GM19023 (cell line): ENCODE measurements around the gene GLG1.
"Not testable (repeated sequence)": the region's sequence is repeated elsewhere in the genome, so short reads cannot be mapped to it uniquely, and the experiment has no call there.

Experiments
- ATAC-seq: cut with Tn5 transposase; IDR thresholded peaks from one replicate; pipeline ENCODE4 v1.9.1; 2021; ENCODE audit warnings: mild to moderate bottlenecking, moderate library complexity; ENCODE audit not compliant: unreplicated experiment

Gene GLG1

DNA sequence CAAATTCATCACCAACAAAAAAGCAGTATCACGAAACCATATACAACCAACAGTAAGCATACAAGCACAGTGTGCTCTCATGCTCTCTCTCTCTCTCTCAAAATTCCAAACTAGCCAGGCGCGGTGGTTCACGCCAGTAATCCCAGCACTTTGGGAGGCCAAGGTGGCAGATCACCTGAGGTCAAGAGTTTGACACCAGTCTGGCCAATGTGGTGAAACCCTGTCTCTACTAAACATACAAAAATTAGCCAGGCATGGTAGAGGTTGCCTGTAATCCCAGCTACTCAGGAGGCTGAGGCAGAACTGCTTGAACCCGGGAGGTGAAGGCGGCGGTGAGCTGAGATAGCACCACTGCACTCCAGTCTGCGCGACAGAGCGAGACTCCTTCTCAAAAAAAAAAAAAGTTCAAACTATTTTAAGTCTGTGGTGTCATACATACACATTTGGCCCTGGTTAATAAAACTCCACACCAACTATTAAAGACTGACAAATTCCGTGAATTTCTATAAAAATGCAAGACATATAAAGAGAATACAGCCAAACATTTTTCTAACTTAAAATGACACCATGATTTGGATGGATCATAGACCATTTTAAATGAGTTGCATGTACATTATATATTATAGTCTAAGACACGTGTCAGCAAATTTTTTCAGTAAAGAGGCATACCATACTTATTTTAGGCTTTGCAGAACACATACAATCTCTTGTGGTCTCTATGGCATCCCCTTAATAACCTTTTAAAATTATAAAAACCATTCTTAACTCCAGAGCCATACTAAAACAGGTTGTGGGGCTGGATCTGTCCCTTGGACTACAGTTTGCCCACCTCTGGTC is 30.9 kb downstream of the GLG1 start:
- no peak for ATAC-seq

DNA sequence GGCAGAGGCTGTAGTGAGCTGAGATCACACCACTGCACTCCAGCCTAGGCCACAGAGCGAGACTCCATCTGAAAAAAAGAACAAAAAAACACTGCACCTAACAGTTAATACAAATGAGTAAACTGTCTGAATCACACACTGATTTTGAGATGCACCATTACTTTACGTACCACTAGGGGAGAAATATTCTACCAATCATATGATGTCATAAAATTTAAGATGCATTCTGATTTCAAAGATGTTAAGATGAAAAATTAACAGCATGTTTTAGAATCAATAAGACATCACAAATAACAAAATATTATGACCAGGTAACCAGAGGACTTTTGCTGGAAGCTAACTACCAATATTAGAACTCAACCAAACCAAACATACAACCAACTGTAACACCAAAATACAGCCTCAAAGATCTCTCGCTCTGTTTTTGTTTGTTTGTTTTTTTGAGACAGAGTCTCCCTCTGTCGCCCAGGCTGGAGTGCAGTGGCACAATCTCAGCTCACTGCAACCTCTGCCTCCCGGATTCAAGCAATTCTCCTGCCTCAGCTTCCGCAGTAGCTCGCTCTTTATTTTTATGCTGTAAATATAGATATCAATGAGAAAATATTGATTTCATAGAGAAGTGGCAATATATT is 31.6 kb downstream of the GLG1 start:
- no peak for ATAC-seq

DNA sequence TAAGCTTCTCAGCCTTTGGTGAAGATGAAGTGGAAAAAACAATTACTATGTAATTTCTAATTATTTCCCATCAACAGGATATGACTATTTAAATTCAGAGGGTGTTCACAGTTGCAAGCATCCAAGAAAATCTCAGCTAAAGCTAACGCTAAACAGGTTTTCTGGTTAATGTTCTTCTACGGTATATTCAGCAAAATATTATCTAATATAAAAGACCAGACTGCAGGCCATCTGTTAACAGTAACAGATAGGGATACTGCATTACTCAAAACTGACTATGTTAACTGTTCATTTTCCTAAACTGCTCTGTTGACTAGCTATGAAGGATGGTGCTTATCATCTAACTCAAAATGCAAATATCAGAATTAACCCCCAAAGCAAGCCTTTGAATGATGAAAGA is 32.8 kb downstream of the GLG1 start:
- no peak for ATAC-seq

DNA sequence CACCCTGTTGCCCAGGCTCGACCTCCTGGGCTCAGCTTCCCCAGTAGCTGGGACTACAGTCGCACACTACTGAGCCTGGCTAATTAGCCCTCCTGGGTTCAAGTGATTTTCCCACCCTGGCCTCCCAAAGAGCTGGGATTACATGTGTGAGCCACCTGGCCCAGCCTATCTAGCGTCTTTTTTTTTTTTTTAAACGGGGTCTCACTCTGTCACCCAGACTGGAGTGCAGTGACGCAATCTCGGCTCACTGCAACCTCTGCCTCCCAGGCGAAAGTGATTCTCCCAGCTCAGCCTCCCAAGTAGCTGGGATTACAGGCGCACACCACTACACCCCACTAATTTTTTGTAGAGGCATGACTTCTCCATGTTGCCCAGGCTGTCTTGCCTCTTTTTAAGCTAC is 33.3 kb downstream of the GLG1 start:
- no peak for ATAC-seq

DNA sequence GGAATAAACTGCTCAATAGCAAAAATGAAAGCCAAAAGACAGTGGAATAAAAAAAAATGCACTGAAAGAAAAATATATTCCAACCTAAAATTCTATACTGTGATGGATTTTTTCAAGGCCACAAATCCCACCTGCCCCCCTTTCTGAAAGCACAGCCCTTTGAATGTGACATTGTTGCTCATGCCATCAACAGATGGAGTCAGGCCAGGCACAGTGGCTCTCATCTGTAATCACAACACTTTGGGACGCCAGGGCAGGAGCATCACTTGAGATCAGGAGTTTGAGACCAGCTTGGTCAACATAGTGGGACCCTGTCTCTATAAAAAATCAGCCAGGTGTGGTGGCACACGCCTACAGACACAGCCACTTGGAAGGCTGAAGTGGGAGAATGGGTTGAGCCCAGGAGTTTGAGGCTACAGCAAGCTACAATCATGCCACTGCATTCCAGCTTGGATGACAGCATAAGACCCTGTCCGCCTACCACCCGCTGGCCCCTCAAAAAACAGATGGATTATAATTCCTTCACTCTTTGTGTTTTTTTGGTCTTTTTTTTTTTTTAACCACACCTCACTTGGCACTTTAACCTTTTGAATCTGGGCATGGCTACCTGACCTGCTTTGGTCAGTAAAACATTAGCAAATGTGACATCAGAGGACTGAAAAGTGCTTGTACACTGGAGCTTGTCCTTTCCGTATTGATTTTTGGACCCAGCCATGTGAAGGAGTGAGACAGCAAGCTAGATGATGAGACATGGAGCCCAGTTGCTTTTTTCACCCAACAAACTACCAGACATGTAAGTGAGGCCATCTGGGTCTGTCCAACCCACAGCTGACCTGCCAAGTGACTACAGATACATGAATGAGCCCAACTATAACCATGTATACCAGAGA is 36.3 kb downstream of the GLG1 start:
- no peak for ATAC-seq

DNA sequence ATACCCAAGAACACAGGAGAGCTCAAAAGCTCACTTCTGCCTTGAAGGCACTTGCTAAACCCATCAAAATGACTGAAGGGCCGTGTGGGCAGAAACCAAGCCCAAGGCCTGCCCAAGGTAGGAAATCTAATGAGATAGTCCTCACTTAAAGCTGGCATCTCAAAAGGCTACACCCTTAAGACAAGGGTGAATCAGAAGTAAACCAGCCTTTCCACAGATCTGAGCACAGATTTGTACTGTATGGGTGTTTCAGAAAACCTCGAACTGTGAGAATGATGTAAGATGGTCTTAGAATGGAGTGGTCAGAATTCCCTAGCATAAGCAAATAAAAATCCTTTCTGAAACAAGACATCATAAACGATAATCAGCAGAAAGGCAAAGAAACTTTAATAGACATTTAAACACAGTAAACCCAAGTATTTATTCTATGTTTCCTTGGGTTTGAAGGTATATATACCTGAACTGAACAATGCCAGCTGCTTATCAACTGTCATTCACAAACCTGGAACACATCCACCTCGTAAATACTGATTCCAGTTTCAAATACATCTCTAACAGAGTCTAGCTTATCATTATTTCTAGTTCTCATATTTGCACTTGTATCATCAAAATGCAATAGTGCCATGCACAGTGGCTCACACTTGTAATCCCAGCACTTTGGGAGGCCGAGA is 37.8 kb downstream of the GLG1 start:
- no peak for ATAC-seq

DNA sequence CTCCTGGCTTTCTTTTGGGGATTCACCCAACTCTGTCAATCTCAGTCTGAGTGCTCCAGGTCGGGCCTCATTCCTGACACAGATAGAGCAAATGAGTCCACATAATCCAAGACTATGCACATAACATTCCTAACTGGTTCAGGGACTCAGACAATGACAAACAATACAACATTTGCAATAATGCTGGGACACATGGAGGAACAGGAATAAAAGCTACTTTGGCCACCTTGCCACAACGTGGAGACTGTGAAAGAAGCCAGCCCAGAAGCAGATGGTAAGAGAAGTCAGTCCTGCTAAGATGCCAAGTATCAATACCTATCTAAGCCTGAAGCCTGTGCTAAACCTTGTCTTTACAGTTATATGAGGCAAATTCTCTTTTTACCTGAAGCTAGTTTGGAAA is 39.0 kb downstream of the GLG1 start:
- ATAC-seq: no peak

DNA sequence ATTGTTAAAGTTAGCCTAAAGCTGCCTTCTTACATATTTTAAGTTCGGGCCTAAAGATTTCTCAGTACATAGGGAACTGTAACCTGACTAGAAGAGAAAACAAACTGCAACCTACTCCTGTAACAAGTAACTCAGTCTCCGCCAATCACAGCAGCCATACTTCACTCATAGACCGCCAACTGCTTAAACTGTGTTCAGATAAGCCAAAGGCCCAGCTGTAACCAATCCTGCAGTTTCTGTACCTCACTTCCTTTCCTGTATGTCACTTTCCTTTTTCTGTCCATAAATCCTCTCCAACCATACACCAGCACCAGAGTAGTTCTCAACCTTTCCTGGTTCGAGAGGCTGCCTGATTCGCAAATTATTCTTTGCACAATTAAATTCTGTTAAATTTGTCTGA is 41.5 kb downstream of the GLG1 start:
- no peak for ATAC-seq

DNA sequence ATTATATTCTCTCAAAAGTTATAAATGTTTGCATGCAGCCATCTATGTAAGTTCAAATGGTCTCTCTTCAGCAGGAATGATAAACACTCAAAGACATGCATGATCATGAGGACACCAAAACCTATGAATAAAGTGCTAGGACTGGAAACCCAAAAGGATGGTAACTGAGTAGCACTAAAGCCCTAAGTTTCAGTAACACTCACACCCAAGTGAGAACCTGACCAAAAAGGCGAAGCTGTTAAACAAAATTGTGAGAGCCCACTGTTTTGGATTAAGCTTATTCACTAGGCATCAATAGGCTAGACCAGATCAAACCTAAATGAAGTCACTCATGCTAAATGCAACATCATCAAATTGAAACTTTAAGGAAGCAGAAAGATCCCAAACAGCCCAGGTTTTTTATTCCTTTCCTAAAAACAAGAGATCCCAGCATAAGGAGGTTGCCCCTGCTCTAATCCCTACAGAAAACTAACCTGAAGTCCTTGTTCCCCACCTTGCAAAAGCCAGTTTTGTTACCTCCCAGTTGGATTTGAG is 42.4 kb downstream of the GLG1 start:
- no peak for ATAC-seq

DNA sequence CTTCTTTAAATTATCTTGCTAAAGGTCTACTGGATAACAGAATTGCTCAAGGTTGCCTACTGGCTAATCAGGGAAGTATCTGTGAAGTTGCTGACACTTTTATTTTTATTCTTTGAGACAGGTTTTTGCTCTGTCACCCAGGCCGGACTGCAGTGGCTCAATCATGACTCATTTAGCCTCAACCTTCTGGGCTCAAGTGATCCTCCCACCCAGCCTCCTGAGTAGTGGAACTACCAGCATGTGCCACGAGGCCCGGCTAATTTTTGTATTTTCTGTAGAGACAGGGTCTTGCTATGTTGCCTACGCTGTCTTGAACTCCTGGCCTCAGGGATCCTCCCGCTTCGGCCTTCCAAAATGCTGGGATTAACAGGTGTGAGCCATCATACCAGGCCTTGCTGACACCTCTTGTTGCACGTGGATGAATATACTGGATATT is 43.1 kb downstream of the GLG1 start:
- no peak for ATAC-seq

DNA sequence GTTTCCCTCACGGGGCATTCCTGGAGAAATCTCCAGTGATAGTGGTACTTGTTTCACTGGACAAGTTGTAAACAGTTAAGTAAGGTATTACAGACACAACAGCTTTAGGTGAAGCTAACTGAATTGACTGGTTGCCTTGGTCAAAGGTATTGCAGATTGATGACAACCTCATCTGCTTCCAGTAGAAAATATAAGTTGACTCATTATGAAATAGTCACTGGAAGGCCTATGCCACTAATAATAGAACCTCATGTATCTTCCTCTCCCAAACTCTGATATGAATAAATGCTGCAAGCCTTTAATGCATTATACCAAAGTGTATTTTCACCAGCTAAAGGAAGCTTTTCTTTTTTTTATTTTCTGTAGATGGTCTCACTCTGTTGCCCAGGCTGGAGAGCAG is 44.8 kb downstream of the GLG1 start:
- no peak for ATAC-seq

DNA sequence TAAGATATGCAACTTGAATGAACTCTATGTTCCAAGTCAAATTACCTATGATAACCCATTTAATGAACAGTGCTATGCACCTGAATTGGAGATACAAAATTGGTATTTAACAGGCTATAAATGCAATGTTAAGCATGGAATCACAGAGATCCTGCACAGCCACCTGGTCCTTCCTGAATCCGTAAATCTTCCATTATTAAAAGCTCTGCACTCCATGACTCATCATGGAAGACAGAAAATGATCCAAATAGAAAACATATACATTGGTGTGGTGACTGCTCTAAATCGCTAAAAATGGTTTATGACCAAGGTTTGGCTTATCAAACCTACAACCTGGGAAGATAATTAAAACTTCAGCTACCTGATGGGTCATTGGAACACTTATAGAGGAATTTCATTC is 45.3 kb downstream of the GLG1 start:
- no peak for ATAC-seq

DNA sequence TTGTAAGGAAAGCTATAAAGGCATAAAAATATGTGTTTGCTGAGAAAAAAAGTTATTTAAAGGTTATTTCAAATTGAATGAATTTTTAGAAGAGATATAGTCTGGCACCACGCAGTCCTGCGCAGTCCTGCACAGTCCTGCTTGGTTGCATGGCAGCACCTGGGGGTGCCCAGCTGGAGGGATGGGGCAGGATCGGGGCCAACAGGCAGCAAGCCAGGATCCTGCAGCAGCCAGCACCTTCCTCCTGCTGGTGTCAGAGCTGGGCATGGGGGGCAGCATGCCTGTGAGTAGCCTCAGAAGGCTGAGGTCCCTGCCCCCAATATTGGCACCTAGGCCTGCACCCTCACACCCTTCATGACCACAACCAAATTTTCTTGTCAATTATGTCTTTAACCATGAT is 46.0 kb downstream of the GLG1 start:
- ATAC-seq: no peak

DNA sequence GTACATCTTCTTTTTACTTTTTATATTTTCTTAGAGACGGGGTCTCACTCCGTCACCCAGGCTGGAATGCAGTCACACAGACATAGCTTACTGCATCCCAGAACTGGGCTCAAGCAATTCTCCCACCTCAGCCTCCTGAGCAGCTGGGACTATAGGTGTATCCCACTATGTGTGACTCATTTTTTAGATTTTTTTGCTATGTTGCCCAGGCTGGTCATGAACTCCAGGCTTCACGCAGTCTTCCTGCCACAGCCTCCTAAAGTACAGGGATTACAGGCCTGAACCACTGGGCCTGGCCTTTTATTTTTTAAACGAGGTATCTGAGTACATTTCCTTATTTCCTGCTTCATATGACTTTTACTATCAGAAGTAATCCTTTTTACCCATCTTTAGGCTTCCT is 48.0 kb downstream of the GLG1 start:
- ATAC-seq: no peak

DNA sequence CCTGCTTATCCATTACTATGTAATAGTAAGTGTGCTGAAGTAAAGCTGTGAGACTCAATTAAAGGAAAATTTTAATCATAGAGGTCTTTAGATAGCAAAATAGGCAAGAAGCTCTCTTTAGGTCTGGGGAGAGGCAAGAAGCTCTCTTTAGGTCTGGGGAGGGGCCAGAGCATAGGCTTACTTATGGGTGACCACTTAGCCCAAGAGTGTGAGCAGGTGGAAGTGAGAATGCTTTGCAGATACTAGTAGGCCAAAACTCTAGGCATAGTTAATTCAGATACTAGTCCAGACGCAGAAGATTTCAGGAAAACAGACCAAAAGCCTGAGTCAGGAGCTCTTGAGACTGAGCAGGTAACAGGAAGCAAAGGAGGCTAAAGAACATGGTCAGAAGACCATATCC is 49.6 kb downstream of the GLG1 start:
- no peak for ATAC-seq

DNA sequence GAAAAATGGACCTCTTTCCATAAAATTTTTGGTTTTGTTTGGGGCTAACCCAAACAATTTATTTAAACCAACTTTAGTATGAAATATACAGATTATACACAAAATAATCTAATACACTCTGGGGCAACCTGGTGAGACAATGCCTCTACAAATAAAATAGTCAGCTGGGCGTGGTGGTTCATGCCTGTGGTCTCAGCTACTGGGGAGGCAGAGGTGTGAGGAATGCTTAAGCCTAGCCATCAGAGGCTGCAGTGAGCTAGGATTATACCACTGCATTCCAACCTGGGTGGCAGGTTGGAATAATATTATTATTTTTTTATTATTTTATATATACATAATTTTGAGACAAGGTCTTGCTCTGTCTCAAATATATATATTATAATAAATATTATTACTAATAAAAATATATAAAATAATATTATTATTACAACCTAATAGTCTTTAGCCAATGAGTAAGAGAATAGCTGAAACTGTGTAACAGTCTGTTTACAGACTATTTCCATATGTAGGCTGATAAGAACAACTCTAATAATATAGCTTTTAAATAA is 50.5 kb downstream of the GLG1 start:
- ATAC-seq: no peak

DNA sequence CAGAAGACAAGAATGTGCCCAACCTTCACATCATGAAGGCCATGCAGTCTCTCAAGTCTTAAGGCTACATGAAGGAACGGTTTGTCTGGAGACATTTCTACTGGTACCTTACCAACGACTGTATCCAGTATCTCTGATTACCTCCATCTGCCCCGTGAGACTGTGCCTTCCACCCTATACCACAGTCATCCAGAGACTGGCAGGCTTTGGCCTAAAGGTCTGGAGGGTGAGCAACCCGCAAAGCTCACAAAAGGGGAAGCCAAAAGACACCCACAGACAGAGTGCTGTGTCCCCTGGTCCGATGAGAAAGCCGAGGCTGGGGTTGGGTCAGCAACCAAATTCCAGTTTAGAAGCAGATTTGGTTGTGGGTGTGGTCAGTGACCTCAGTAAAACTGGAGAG is 54.6 kb downstream of the GLG1 start:
- not testable (repeated sequence) for ATAC-seq

DNA sequence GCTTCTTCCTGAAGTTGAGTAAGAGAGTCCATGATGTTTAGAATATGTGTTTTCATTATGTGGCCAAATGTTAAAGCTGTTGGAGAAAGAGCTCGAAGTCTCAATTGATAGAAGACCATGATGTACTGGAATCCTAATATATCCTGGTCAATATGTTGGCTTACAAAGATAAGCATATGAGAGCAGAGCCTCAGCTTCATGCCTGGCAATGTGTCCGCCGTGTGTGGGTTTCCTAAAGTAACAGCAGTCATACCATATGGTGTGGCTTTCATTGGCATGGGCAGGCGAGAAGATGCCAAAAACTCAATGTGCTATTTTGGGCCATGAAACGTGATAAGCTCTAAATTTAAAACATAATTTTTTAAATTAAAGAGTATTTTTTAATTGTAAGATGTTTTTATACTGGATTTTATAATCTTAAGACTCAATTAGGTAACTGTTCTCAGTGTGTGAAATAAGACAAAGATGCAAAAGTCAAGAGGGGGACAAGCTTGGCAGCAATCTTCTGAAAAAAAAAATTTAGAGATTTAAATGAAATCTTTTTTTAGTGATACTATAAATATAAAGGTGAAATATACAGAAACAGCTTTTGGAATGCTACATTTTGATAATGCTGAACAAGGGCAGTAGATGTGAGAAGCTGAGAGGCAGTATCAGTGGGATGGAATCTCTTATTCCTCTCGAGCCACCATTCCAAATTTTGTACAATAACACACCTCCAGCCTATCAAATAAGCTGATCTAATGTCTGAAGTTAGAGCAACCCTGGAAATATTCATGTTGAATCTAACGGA is 56.5 kb downstream of the GLG1 start:
- not testable (repeated sequence) for ATAC-seq

DNA sequence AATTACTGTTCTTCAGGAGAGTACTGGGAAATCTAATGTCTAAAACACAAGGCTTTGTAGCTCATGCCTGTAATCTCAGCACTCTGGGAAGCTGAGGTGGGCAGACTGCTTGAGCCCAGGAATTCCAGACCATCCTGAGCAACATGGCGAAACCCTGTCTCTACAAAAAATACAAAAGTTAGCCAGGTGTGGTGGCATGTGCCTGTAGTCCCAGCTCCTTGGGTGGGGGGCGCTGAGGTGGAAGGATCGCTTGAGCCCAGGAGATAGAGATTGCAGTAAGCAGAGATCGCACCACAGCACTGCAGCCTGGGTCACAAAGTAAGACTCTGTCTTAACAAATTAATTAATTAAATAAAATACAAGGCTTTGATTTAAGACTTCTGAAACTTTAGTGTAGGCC is 60.8 kb downstream of the GLG1 start:
- ATAC-seq: not testable (repeated sequence)
